Brain microvascular endothelial cell (primary cell): ENCODE data around the gene BCR.

Experiments used
- DNase-seq: peaks from one replicate; pipeline ENCODE4 v3.0.0-alpha.2; 2020
- H3K27ac ChIP-seq: fragments of 250-450 bp; sonication (Bioruptor Pico); 2 replicates; pipeline ENCODE4 v1.5.1; 2020; ENCODE audit warnings: mild to moderate bottlenecking, moderate library complexity
- H3K27me3 ChIP-seq: fragments of 250-450 bp; sonication (Bioruptor Pico); replicated peaks from 2 replicates; pipeline ENCODE4 v1.5.1; 2020; ENCODE audit warnings: mild to moderate bottlenecking
- H3K36me3 ChIP-seq: fragments of 250-450 bp; sonication (Bioruptor Pico); replicated peaks from 2 replicates; pipeline ENCODE4 v1.5.1; 2020; ENCODE audit warnings: mild to moderate bottlenecking
- H3K4me3 ChIP-seq: 2 replicates; pipeline ENCODE4 v1.5.1; 2011; ENCODE audit warnings: low read depth, mild to moderate bottlenecking, control low read depth, low read length, moderate library complexity
- CTCF ChIP-seq: IDR thresholded peaks from 2 replicates; pipeline ENCODE4 v1.5.1; 2011; ENCODE audit warnings: low read depth, mild to moderate bottlenecking, moderate library complexity, low read length, control low read depth, inconsistent platforms; ENCODE audit errors: missing control alignments
- in situ Hi-C: cut with HindIII; loops from 2 replicates; pipeline ENCODE4 v1.10.0; 2017; ENCODE audit warnings: low sequenced_read_pairs, low pct_ligation_motif_present

The BCR gene

GRCh38 chr22:23166042-23166831, 14.1 kb upstream of the BCR start:
- in situ Hi-C loops = no loop called here
- no peak overlapping the region for H3K27ac ChIP-seq
- no peak for DNase-seq
- H3K36me3 ChIP-seq = no peaks in the 10 kb centered on the region
- TF ChIP-seq CTCF = no peak
- H3K27me3 ChIP-seq = peaks cover 38% of the 10 kb centered on the region
- no peak overlapping the region for H3K4me3 ChIP-seq

- no peak for DNase-seq
- Histone ChIP-seq H3K36me3 (no peaks in the 10 kb centered on the region), H3K27me3 (peaks cover 35% of the 10 kb centered on the region), H3K27ac (no peak overlapping the region), H3K4me3 (no peak overlapping the region)
- no peak for TF ChIP-seq CTCF
- in situ Hi-C loops = no loop called here
Observed at GRCh38 chr22:23166841-23167616, 13.3 kb upstream of the BCR start.

GRCh38 chr22:23168391-23169042, 11.8 kb upstream of the BCR start:
- Histone ChIP-seq H3K36me3 (no peaks in the 10 kb centered on the region), H3K27me3 (peaks cover 35% of the 10 kb centered on the region), H3K4me3 (no peak overlapping the region), H3K27ac (no peak overlapping the region)
- DNase-seq = no peak
- in situ Hi-C loops = no loop called here
- no peak for TF ChIP-seq CTCF

- no peak for DNase-seq
- Histone ChIP-seq H3K36me3 (no peaks in the 10 kb centered on the region), H3K4me3 (no peak overlapping the region), H3K27ac (no peak overlapping the region), H3K27me3 (peaks cover 36% of the 10 kb centered on the region)
- TF ChIP-seq CTCF = no peak
- in situ Hi-C loops = no loop called here
Observed at GRCh38 chr22:23169043-23169406, 11.3 kb upstream of the BCR start.

GRCh38 chr22:23175817-23176644, 4.3 kb upstream of the BCR start:
- Histone ChIP-seq H3K27ac (no peak overlapping the region), H3K27me3 (peaks cover 9% of the 10 kb centered on the region), H3K4me3 (no peak overlapping the region), H3K36me3 (peaks cover 2% of the 10 kb centered on the region)
- no peak for TF ChIP-seq CTCF
- DNase-seq = no peak
- in situ Hi-C loops = no loop called here
